C1 segment of cervical spinal cord (tissue), 14 donors: ENCODE data around the gene LRRC49.
A peak's percentile ranks its signal among the peaks of the same experiment; 100 is the strongest.
"Not testable (repeated sequence)": the region's sequence is repeated elsewhere in the genome, so short reads cannot be mapped to it uniquely, and the experiment has no call there.

Experiments used
- DNase-seq, 14 donors: peaks; one replicate each; lab custom pipeline; 2025; lab: John Stamatoyannopoulos, UW

Gene LRRC49

DNA sequence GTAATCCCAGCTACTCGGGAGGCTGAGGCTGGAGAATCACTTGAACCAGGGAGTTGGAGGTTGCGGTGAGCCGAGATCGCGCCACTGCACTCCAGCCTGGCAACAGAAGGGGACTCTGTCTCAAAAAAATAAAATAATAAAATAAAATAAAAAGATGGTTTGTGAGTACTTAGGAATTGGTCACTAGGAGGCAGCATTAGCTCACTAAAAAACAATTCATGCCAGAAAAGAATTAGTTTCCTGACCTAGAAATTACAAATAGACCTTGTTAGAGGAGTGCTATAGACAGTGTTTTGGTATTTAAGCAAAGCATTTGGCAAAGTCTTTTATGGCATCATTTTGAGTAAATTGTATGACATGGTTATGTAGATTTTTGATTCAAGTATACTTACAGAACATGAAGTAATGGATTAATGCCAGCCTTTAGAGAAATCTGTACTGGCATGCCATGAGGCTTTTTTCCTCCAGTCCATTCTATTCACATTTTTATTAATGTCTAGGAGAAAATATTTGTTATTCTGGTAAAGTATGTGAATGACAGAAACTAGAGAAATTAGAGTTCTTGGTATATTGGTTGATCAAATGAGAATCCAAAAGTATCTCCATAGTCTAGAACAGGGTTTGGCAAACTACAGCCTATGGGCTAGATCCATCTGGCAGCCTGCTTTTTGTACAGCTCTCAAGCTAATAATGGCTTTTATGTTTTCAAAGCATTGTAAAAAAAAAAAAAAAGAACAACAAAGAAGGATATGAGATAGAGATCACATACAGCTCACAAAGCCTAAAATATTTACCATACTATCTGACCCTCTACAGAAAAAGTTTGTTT is 81.6 kb downstream of the LRRC49 start:
- peak in 1 of 14 donors; percentile 14 for DNase-seq

DNA sequence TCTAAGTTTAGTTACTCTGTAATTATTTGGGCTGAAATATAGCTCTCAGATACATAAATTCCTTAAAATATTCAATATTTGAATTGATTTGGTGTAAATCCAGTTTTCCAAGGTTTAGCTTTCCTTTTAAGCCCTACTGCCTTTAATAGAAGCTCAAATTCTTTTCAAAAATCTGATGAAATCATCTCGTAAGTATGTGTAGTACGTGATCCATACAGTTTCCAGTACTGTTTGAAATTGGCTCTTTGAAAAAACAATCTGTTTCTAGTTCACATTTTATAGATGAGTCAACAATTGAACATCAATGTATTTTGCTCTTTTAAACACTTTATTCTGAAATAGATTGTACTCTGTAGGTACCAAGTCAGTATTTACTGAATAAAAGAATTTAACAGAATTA is 84.2 kb downstream of the LRRC49 start:
- no peak for DNase-seq

DNA sequence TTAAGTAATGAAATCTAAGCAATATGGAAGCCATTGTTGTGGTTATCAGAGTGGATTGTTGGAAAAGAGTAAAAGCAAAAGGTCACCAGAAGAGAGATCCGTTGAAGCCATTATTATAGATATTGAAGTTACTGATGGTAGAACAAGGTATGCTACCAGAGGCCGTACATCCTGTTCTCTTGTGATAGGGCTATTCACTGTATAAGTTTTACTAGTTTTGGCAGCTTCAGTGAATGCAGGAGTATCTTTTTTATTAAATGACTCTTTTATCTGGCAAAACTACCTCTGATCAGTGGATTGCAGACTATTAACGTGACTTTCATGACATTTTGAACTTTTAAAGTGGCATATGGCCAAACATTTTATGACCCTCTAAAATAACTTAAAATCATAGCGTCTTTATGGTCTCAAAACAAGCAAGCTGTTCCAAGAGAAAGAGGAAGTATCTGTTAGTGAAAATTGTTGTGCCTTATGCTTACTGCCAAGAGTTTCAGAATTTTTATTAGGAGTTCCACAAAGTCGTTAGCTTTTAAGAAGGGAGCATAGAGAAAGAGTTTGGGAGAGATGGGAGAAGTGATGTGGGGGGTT is 102.9 kb downstream of the LRRC49 start:
- DNase-seq = no peak

DNA sequence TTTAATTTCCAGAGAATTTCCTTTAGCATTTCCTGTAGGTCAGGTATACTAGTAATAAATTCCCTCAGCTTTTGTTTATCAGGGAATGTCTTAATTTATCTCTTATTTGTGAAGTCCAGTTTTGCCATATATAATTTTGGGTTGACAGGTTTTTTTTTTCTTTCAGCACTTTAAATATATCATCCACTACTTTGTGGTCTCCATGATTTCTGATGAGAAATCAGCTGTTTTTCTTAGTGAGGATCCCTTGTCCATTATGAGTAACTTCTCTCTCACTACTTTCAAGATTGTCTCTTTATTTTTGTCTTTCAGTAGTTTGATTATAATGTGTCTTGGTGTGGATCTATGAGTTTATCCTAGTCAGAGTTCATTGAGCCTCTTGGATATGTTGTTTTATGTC is 105.7 kb downstream of the LRRC49 start:
- no peak for DNase-seq

DNA sequence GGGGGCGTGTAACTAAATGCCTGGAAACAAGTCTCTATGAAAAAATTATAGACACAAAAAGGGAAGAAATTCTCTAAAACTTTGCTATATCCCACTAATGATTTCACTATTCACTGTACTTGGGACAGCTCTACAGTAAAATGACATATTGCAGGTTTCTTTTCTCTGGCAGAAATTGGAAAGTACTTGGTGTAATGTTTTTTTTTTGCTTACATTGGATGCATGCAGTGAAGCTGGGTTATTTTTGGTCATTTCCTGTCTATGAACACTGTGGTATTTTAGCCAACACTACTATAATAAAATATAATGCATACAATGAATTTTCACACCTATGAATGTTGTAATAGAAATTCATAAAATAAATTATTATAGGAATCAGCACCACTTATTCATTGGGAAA is 109.7 kb downstream of the LRRC49 start:
- DNase-seq = no peak

DNA sequence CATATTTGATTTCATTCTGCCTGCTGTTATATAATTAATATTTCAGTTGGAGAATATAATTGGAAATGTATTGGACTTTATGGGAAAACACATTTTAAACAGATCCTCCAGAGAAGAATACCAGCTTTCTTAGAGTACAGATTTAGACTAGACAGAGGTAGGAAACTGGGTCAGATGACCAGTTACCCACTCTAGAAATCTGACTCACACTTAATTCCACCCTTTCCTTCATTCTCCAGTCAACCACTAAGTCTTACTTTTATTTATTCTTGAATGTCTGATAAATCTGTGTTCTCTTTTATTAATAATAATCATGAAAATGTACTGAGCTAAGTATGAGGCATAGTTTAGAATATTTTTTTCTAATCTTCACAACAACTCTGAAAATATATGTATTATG is 110.7 kb downstream of the LRRC49 start:
- DNase-seq = no peak

DNA sequence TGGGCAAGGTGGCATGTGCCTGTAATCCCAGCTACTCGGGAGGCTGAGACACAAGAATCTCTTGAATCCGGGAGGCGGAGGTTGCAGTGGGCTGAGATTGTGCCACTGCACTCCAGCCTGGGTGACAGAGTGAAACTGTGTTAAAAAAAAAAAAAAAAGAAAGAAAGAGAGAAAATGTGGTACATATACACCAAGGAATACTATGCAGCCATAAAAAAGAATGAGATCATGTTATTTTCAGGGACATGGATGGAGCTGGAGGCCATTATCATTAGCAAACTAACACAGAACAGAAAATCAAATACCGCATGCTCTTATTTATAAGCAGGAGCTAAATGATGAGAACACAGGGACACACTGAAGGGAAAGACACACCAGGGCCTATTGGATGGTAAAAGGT is 111.9 kb downstream of the LRRC49 start:
- DNase-seq = not testable (repeated sequence)

DNA sequence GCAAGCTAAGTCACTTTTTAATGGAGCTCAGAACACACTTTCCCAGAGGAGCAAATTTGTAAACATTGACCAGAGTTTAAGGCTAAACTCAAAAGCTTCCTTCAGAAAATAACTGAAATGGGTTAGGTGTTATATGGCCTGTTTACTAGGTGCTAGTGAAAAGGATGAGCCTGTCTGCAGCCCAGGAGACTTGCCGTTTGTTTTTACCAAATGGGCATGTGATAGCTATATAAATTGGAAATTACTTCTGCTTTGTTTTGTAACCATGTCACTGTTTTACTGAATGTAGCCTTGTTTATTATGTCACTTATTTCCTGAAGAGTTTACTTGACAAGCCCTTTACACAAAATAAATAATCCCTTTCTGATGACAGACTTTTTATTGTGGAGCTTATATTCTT is 113.3 kb downstream of the LRRC49 start:
- DNase-seq = no peak

DNA sequence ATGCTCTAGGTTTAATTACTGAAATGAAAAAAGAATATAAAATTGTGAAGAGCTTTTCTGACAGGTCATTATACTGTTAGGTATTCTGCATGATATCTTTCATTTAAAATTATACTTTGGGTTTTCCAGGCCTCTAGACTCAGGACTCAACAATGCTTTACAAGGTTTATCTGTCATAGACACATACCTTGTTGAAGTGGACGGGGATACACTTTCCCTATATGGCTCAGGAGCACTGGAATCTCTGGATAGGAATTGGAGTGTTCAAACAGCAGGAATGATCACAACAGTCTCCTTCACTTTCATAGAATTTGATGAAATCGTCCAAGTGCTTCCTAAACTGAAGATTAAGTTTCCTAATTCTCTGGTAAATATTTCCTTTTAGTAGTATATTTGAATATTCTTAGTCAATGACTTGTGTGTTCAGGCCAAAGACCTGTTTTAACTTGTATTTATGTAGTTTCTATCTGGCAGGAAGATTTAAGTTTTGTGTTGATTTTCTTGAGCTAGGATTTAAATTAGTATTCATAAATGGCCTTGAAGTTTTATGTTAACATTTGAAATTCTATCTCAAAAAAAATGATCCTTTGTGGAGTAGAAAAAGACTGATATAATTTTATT is 115.7 kb downstream of the LRRC49 start:
- no peak for DNase-seq

DNA sequence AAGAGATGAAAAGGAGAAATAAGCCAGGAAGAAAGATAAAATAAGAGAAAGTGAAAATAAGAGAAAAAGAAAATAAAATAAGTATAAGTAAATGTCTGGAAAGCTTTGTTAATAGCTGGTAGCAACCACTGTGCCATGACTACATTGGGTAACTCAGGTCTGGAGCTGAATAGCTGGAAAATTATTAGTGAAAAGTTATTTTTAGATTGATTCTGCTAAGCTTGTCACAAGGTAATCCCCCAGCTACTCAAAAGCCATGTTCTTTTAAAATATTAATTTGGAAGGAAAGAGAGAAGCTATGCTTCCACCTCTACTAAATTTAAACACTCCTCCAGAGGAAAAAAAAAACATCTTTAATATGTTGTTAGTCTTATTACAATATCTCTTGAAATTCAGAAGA is 117.8 kb downstream of the LRRC49 start:
- no peak for DNase-seq

DNA sequence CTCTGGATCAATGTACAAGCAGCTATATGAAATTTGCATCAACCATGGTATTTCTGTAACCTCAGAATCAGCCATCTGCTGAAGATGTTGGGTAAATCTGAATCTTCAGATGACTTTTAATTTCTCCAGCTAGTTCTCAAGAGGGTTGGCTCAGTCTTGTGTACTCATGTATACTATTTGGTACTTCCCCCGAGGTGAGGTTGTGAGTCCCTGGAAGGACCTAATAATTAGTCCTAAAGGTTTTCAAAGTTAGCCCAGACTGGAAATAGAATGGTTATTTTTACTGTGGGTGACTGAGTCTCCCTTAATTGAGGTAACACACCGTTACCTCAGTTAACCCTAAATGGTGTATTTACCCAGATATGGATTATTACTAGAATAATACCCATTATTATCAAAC is 118.4 kb downstream of the LRRC49 start:
- no peak for DNase-seq

DNA sequence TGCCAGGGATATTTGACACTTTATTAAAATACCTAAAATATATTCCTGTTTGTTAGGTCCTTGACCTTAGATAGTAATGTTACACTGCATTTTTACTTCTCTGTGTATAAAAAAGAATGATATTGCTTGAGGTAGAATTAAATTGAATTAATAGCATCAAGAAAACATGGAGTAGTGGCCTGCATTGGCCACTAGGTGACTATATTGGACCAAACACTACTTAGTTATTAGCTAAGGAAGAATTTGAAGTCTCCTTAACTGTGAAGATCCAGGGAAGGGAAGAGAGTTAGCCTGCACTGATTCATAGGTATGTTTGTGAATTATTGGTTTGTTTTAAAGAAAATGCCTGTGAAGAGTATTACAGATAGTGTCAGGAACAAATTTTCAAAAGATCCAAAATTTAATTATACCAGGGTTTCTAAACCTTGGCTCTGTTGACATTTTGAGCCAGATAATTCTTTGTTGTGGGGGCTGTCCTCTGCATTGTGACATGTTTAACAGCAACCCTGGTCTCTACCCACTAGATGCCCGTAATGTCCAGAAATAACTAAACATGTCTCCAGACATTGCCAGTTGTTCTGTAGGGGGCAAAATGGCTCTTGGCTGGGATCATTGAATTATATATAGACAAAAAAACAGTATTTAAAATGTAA is 119.0 kb downstream of the LRRC49 start:
- no peak for DNase-seq

DNA sequence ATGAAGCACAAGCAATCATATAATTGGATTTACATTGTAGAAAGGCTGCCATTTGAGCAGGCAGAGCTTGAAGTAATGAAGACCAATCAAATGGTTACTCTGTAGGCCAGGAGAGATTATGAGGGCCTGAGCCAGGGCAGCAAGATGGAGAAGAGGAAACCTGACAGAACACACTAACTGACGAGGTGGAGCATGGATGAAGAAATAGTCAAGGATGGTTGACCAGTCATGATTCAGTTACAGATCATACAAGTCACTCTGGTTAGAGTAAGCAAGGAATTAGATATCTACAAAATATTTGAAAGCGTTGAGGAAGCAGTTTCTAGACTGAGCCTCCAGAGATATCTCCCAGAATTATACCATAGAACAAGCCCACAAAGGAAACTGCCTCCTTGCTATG is 120.8 kb downstream of the LRRC49 start:
- no peak for DNase-seq

DNA sequence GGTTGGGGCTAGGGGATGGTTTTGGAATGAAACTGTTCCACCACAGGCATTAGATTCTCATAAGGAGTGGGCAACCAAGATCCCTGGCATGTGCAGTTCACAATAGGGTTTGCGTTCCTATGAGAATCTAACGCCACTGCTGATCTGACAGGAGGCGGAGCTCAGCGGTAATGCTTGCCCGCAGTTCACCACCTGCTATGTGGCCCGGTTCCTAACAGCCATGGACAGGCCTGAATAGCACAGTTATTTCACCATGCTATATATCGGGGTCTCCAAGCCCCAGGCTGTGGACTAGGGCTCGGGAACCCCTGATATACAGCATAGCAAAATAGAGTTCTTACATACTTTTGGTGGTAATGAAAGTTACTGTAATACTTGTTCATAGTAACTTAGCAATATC is 122.7 kb downstream of the LRRC49 start:
- no peak for DNase-seq

DNA sequence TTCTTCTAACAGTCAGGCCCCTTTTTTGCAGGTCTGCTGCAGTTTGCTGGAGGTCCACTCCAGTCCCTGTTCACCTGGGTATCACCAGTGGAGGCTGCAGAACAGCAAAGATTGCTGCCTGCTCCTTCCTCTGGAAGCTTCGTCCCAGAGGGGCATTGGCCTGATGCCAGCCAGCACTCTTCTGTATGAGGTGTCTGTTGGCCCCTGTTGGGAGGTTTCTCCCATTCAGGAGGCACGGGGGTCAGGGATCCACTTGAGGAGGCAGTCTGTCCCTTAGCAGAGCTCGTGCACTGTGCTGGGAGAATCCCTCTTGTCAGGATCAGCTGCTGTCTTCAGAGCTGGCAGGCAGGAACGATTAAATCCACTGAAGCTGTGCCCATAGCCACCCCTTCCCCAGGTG is 138.6 kb downstream of the LRRC49 start:
- DNase-seq = not testable (repeated sequence)

DNA sequence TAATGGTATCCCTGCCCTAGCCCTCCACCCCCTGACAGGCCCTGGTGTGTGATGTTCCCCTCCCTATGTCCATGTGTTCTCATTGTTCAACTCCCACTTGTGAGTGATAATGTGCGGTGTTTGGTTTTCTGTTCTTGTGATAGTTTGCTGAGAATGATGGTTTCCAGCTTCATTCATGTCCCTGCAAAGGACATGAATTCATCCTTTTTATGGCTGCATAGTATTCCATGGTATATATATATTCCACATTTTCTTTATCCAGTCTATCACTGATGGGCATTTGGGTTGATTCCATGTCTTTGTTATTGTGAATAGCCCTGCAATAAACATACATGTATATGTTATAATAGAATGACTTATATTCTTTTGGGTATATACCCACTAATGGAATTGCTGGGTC is 142.9 kb downstream of the LRRC49 start:
- DNase-seq = not testable (repeated sequence)

DNA sequence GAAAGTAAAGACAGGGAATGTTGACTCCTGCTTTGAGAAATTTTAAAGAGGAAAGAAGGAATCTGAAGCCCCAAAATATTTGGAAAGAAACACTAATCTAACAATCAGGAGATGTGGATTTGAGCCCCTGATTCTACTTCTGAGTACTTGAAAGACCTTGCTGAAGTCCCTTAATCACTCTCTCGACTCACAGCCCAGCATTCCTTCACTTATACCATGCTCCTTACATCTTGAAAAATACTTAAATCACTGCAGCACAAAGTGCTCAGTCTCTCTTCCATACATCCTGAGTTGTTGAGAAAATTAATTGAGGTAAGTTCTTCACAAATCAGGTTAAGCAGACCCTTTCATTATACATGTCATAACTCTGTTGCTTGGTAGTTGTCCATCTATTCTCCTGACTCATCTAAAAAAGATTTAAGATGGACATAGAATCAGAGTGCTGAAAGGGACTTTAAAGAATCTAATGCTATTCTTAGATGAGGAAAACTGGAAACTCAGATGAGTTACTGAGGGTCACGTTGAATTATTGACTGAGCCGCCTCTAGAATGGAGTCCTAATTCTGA is 149.8 kb downstream of the LRRC49 start:
- no peak for DNase-seq

DNA sequence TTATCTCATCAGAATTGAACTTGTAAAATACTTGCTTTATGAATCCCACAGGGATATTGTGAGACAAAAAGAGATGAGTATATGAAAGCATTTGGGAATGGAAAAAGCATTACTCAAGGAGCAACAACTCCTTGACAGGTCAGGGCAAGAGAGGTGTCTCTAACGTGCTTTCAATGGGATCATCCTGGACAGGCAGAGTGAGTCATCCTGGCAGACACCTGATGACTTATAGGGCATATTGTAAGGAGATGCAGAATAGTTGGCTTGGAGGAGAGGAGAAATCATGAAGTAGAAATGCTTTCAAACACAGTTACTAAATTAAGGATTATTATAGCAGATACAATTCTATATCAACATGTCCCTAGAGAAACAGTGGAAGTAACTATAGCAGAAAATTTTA is 150.7 kb downstream of the LRRC49 start:
- DNase-seq = no peak

DNA sequence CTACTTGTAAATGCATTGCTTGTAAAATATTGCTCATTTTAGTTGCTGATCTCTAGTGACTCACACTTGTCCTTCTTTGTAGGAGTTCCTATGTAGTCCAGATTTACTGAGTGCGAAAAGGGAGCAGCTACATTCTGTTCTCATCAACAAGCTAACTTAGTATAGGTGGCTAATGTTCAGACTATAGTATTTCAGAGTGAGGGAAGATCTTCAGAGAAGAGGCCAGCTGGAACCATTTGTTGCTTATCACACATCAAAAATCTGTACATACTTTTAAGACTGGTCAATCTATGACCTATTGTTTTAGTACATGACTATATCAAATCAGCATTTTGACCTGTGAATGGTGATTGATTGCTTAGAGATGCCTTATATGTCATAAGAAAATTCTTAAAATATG is 151.4 kb downstream of the LRRC49 start:
- DNase-seq = no peak

DNA sequence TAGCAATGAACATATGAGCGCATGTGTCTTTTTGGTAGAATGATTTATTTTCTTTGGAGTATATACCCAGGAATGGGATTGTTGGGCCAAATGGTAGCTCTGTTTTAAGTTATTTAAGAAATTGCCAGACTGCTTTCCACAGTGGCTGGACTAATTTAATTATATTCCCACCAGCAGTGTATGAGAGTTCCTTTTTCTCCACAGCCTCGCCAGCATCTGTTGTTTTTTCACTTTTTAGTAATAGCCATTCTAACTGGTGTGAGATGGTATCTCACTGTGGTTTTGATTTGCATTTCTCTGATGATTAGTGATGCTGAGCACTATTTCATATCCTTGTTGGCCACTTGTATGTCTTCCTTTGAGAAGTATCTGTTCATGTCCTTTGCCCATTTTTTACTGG is 153.5 kb downstream of the LRRC49 start:
- not testable (repeated sequence) for DNase-seq

DNA sequence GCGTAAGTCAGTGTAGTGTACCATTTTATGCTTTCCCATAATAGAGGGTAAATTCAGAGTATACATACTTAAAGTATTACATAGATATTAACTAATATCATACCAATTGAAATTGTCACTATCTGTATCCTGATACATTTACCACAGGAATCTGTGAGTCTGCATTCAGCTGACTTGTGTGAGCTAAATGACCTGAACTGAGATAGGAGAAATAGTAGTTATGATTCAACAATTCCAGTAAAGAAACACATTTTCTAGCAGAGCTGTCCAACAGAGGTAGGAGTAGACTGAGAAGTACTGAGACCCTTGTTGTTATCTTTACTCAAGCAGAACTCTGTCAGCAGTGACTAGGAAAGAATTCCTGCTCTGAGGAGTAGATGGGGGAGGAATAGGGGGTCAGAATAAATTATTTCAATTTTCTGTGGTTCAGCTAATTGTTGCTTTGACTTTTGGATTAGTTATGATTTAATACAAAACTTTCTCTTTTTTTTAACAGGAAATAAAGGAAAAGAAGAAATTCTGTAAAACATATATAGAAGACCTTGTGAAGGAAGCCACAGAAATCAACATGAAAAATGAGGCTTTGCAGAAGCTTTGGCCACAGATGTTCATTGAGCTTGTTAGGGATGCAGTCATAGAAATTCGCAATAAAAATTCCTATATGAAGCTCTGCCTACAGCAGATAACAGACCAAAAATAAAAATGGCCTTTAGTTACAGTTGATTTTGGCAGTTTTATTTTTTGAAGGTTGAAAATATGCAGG is 156.5 kb downstream of the LRRC49 start:
- no peak for DNase-seq
